Body of pancreas (tissue), 4 donors: Measurements from ENCODE around the gene PEX11A. TPM values are rescaled to one million over a fixed set of nuclear protein-coding genes. Genes with fewer than 3 reads are reported as not detected.

Source experiments
- ATAC-seq: fragments of 150-250 bp; one replicate; pipeline ENCODE4 v1.9.1; 2016
- DNase-seq, 4 donors: peaks; one replicate each; pipeline ENCODE4 v3.0.0-alpha.2; 2019
- H3K27ac ChIP-seq, 4 donors: fragments of 200-600 bp; sonication (generic); 1 replicate in 3 of 4; 2 replicates in 1 of 4; pipeline versions ENCODE4 v1.5.1 to v1.6.1; 2016 to 2019; ENCODE audit warnings: mild to moderate bottlenecking in 1 of 4, mixed read lengths in 1 of 4, moderate library complexity in 1 of 4
- H3K27me3 ChIP-seq, 2 donors: fragments of 200-600 bp; sonication (generic); one replicate each; pipeline ENCODE4 v1.6.0; 2016; ENCODE audit warnings: mild to moderate bottlenecking in 1 of 2
- H3K36me3 ChIP-seq, 2 donors: fragments of 200-600 bp; sonication (generic); replicated peaks in 1 of 2; 2 replicates each; pipeline ENCODE4 v1.5.1; 2016; ENCODE audit warnings: low read depth in 2 of 2; ENCODE audit not compliant: insufficient read depth in 1 of 2
- H3K4me1 ChIP-seq: fragments of 200-600 bp; sonication (generic); one replicate; pipeline ENCODE4 v1.6.0; 2016
- H3K4me3 ChIP-seq, 2 donors: fragments of 200-600 bp; sonication (generic); 1 replicate in 1 of 2; 2 replicates in 1 of 2; pipeline ENCODE4 v1.5.1; 2016 to 2019
- H3K9me3 ChIP-seq, 3 donors: fragments of 200-600 bp; sonication (generic); 1 replicate in 2 of 3; 2 replicates in 1 of 3; pipeline ENCODE4 v1.5.1; 2016
- CTCF ChIP-seq, 7 experiments: fragments of 450-650 bp in 4 of 7; fragments of 200-600 bp in 3 of 7; sonication (generic) in 3 of 7; IDR thresholded peaks; one replicate each; pipeline ENCODE4 v1.5.1; 2016 to 2019; ENCODE audit warnings: antibody characterized with exemption in 7 of 7
- POLR2A ChIP-seq, 3 donors: fragments of 450-650 bp; IDR thresholded peaks; one replicate each; pipeline ENCODE4 v1.6.1; 2016; ENCODE audit warnings: antibody characterized with exemption in 3 of 3, mild to moderate bottlenecking in 2 of 3
- WGBS, 2 donors: methylation state at CpG; one replicate each; pipeline ENCODE4 v1.1.5; 2017; 5-methylcytosine and 5-hydroxymethylcytosine counted together
- intact Hi-C: fragments of 100-400 bp; cut with DNase I; formaldehyde crosslinking; loops from one replicate; pipeline ENCODE4 v1.15.1; 2023
- total RNA-seq, 2 donors: library from RNA; depleted of rRNA; stranded (reverse); fragments of >200 nt; gene quantifications; one replicate each; pipeline ENCODE4 v1.1.0, GENCODE V29; 2016

Gene PEX11A
- total RNA-seq, 2 donors from 2014 or later, result 14.5 to 25.1 TPM

- DNase-seq, result peak in 1 of 4 donors; percentile 54
- Histone ChIP-seq H3K9me3 (no peaks in the 10 kb centered on the region), H3K27ac (no peak overlapping the region), H3K27me3 (no peaks in the 10 kb centered on the region), H3K36me3 (no peaks in the 10 kb centered on the region), H3K4me3 (no peak overlapping the region), H3K4me1 (no peaks in the 10 kb centered on the region)
- WGBS, 2 donors, result 67 to 86% methylated on average over 5 to 12 of the region's 12 CpGs
- intact Hi-C loops, result no loop called here
- peak in 3 of 7 experiments; percentile 23 to 28 (median 25) for TF ChIP-seq CTCF (IDR thresholded peaks at IDR 0.05)
- no peak for TF ChIP-seq POLR2A (IDR thresholded peaks at IDR 0.05)
- ATAC-seq, result no peak
These were observed 17.4 kb downstream of the PEX11A start for GRCh38 chr15:89673165-89673512.

GRCh38 chr15:89672221-89673164 is 18.1 kb downstream of the PEX11A start:
- ATAC-seq (no peak), DNase-seq (no peak)
- no peaks in the 10 kb centered on the region for H3K27me3 ChIP-seq
- H3K4me1 ChIP-seq, result no peaks in the 10 kb centered on the region
- H3K27ac ChIP-seq, result no peak overlapping the region
- H3K4me3 ChIP-seq, result no peak overlapping the region
- intact Hi-C loops, result no loop called here
- H3K36me3 ChIP-seq, result no peaks in the 10 kb centered on the region
- TF ChIP-seq POLR2A (IDR thresholded peaks at IDR 0.05) (no peak), CTCF (IDR thresholded peaks at IDR 0.05) (no peak)
- WGBS, 2 donors, result 90 to 93% methylated on average over 8 to 12 of the region's 12 CpGs
- no peaks in the 10 kb centered on the region for H3K9me3 ChIP-seq

GRCh38 chr15:89671687-89672086 is 18.9 kb downstream of the PEX11A start:
- intact Hi-C loops, result no loop called here
- Histone ChIP-seq H3K27me3 (no peaks in the 10 kb centered on the region), H3K36me3 (no peaks in the 10 kb centered on the region), H3K9me3 (no peaks in the 10 kb centered on the region), H3K27ac (no peak overlapping the region), H3K4me3 (no peak overlapping the region), H3K4me1 (no peaks in the 10 kb centered on the region)
- 61 to 81% methylated on average over 3 to 4 of the region's 4 CpGs for WGBS, 2 donors
- DNase-seq (no peak), ATAC-seq (no peak)
- no peak for TF ChIP-seq CTCF (IDR thresholded peaks at IDR 0.05)
- no peak for TF ChIP-seq POLR2A (IDR thresholded peaks at IDR 0.05)

- DNase-seq, result no peak
- TF ChIP-seq CTCF (IDR thresholded peaks at IDR 0.05) (no peak), POLR2A (IDR thresholded peaks at IDR 0.05) (no peak)
- H3K27me3 ChIP-seq, result no peaks in the 10 kb centered on the region
- intact Hi-C loops, result no loop called here
- H3K27ac ChIP-seq, result no peak overlapping the region
- peaks cover under 1% of the 10 kb centered on the region for H3K4me1 ChIP-seq
- no peak overlapping the region for H3K4me3 ChIP-seq
- no peaks in the 10 kb centered on the region for H3K36me3 ChIP-seq
- no peaks in the 10 kb centered on the region for H3K9me3 ChIP-seq
- ATAC-seq, result no peak
- WGBS, 2 donors, result 85 to 92% methylated on average over 5 to 11 of the region's 12 CpGs
These were observed 19.5 kb downstream of the PEX11A start for GRCh38 chr15:89670971-89671560.
